A673 (cell line): ENCODE measurements around the gene BUD23.

Experiments used
- EZH2 ChIP-seq: fragments of 200-600 bp; sonication (generic); IDR thresholded peaks from 2 replicates; pipeline ENCODE4 v1.6.1; 2017; ENCODE audit warnings: borderline replicate concordance, low read depth, mild to moderate bottlenecking, mixed read lengths, antibody characterized with exemption, low read length; ENCODE audit not compliant: poor library complexity, severe bottlenecking
- TF ChIP-seq, protein P1 (sequence below): fragments of 300-800, 200-600 bp; sonication (generic); conservative IDR thresholded peaks from 2 replicates; pipeline ENCODE4 v1.5.1; 2017; ENCODE audit warnings: low read depth, mild to moderate bottlenecking, antibody characterized with exemption, low read length, moderate library complexity, mixed read lengths

- TF ChIP-seq EZH2, result no peak
- TF ChIP-seq, protein P1, sequence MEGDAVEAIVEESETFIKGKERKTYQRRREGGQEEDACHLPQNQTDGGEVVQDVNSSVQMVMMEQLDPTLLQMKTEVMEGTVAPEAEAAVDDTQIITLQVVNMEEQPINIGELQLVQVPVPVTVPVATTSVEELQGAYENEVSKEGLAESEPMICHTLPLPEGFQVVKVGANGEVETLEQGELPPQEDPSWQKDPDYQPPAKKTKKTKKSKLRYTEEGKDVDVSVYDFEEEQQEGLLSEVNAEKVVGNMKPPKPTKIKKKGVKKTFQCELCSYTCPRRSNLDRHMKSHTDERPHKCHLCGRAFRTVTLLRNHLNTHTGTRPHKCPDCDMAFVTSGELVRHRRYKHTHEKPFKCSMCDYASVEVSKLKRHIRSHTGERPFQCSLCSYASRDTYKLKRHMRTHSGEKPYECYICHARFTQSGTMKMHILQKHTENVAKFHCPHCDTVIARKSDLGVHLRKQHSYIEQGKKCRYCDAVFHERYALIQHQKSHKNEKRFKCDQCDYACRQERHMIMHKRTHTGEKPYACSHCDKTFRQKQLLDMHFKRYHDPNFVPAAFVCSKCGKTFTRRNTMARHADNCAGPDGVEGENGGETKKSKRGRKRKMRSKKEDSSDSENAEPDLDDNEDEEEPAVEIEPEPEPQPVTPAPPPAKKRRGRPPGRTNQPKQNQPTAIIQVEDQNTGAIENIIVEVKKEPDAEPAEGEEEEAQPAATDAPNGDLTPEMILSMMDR, result no peak
Observed at GRCh38 chr7:73671857-73672445, 11.4 kb upstream of the BUD23 start.
